Heart left ventricle (tissue), 13 donors: ENCODE measurements around the gene KCNJ2.

Source experiments
- POLR2A ChIP-seq, 2 donors: fragments of 450-650 bp; IDR thresholded peaks; one replicate each; pipeline ENCODE4 v1.6.1; 2017; ENCODE audit warnings: antibody characterized with exemption in 2 of 2, mild to moderate bottlenecking in 2 of 2, moderate library complexity in 2 of 2
- TF ChIP-seq, protein P1 (sequence below), 12 donors: fragments of 200-600 bp; sonication (generic) in 4 of 12; IDR thresholded peaks; one replicate each; pipeline versions ENCODE4 v1.5.0 to v1.8.0; 2018 to 2022; ENCODE audit warnings: antibody characterized with exemption in 12 of 12, mild to moderate bottlenecking in 5 of 12
- donor health status: ischemic (EF 13 %, LVEDD 7.1; RV severe dilation, severe dysfunction).
- donor health status: DM: no; HTN: yes; CAD: no.
- donor health status: DM: no; HTN: no; CAD: no.
- donor health status: ischemic (EF 25% LVEDD 6.9; RV normal size, moderate dysfunction).
- donor health status: ischemic (EF 25% LVEDD 5.7; RV mildly dilated, moderate dysfunction).
- donor health status: ischemic (EF 35%, LVEDD 5.7; RV mildly dilated, moderate dysfunction).
- donor health status: nonischemic (EF 11% LVEDD 7.7; RV severe dilation, severe dysfunction).
- donor health status: DM: yes; HTN: yes; CAD: no.
- donor health status: PGD.
- donor health status: ischemic (EF 29% LVEDD 5.4; RV normal size, mild dysfunction).
- donor health status: nonischemic (EF 23%, LVEDD 6.1; RV moderate dilation, normal function).

DNA sequence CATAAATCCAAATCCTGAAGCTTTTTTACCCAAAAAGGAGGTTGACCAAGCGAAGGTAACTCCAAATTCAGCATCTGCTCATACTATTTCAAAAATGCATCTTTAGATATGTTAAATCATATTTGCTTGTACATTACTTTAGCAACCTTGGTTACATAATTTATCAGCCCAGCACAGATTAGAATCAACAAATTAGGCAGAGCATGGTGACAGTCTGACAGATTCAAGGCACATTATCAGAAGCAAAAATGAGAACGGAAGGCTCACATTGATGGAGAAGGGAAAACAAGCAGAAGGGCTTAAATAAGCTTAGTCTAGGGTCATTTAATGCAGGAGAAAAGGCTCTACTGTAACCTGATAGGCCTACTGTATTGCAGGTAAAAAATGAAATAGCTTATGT lies 3.9 kb upstream of the KCNJ2 start:
- TF ChIP-seq, protein P1, sequence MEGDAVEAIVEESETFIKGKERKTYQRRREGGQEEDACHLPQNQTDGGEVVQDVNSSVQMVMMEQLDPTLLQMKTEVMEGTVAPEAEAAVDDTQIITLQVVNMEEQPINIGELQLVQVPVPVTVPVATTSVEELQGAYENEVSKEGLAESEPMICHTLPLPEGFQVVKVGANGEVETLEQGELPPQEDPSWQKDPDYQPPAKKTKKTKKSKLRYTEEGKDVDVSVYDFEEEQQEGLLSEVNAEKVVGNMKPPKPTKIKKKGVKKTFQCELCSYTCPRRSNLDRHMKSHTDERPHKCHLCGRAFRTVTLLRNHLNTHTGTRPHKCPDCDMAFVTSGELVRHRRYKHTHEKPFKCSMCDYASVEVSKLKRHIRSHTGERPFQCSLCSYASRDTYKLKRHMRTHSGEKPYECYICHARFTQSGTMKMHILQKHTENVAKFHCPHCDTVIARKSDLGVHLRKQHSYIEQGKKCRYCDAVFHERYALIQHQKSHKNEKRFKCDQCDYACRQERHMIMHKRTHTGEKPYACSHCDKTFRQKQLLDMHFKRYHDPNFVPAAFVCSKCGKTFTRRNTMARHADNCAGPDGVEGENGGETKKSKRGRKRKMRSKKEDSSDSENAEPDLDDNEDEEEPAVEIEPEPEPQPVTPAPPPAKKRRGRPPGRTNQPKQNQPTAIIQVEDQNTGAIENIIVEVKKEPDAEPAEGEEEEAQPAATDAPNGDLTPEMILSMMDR (IDR thresholded peaks at IDR 0.05), result no peak
- no peak for TF ChIP-seq POLR2A (IDR thresholded peaks at IDR 0.05)
